Caco-2 (cell line): Measurements from ENCODE around the gene ANKRA2. TPM values are rescaled to one million over a fixed set of nuclear protein-coding genes. Genes with fewer than 3 reads are reported as not detected.

Experiments used
- BruUV-seq: library from RNA; stranded (reverse); fragments of 400-500 nt; replicated peaks from 2 replicates; lab custom pipeline; 2021; lab: Mats Ljungman, UMichigan
- CTCF ChIA-PET: fragments of 300-600 bp; sonication (Branson Sonifier 250); formaldehyde crosslinking; loops from one replicate; lab custom pipeline; 2022; ENCODE audit warnings: antibody characterized with exemption; lab: Charles Lee
- POLR2A ChIA-PET: fragments of 300-600 bp; sonication (Branson Sonifier 250); formaldehyde crosslinking; loops from one replicate; lab custom pipeline; 2022; ENCODE audit warnings: antibody characterized with exemption; lab: Charles Lee
- DNase-seq, 2 experiments: peaks; one replicate each; pipeline versions ENCODE4 v3.0.0 to v3.0.0-alpha.2; 2020 to 2022
- H3K27me3 ChIP-seq: replicated peaks from 2 replicates; pipeline ENCODE4 v1.6.0; 2011; ENCODE audit warnings: low read length; ENCODE audit not compliant: control insufficient read depth, insufficient read depth
- H3K36me3 ChIP-seq: 2 replicates; pipeline ENCODE4 v1.5.1; 2011; ENCODE audit warnings: low read length; ENCODE audit not compliant: control insufficient read depth, insufficient read depth
- H3K4me1 ChIP-seq: fragments of 250-450 bp; sonication (Bioruptor Pico); 2 replicates; pipeline ENCODE4 v1.5.1; 2020; ENCODE audit warnings: mild to moderate bottlenecking
- H3K4me3 ChIP-seq: 2 replicates; pipeline ENCODE4 v1.5.1; 2011; ENCODE audit warnings: low read depth, mild to moderate bottlenecking, control low read depth, low read length
- H3K9me3 ChIP-seq: fragments of 250-450 bp; sonication (Bioruptor Pico); 2 replicates; pipeline ENCODE4 v1.5.1; 2020; ENCODE audit warnings: mild to moderate bottlenecking, moderate library complexity
- H3K27ac Mint-ChIP-seq: one replicate; pipeline ENCODE4 v1.8.0; 2022; ENCODE audit warnings: mixed read lengths; ENCODE audit not compliant: unreplicated experiment
- H3K27me3 Mint-ChIP-seq: one replicate; pipeline ENCODE4 v1.8.0; 2022; ENCODE audit warnings: mixed read lengths; ENCODE audit not compliant: insufficient read depth, unreplicated experiment
- H3K36me3 Mint-ChIP-seq: one replicate; pipeline ENCODE4 v1.8.0; 2022; ENCODE audit warnings: mild to moderate bottlenecking, mixed read lengths; ENCODE audit not compliant: insufficient read depth, unreplicated experiment
- H3K4me1 Mint-ChIP-seq: one replicate; pipeline ENCODE4 v1.8.0; 2022; ENCODE audit warnings: low read depth, mixed read lengths; ENCODE audit not compliant: unreplicated experiment
- H3K4me3 Mint-ChIP-seq: one replicate; pipeline ENCODE4 v1.8.0; 2022; ENCODE audit warnings: mild to moderate bottlenecking, moderate library complexity, mixed read lengths; ENCODE audit not compliant: unreplicated experiment
- H3K9me3 Mint-ChIP-seq: one replicate; pipeline ENCODE4 v1.8.0; 2022; ENCODE audit warnings: mixed read lengths; ENCODE audit not compliant: unreplicated experiment
- CTCF ChIP-seq, 2 experiments: fragments of 200-600 bp in 1 of 2; IDR thresholded peaks; 1 replicate in 1 of 2; 2 replicates in 1 of 2; pipeline versions ENCODE4 v1.5.1 to v1.8.0; 2011 to 2022; ENCODE audit warnings: antibody characterized with exemption in 1 of 2, control low read depth in 1 of 2, inconsistent platforms in 1 of 2, low read depth in 1 of 2, low read length in 1 of 2, mild to moderate bottlenecking in 1 of 2, moderate library complexity in 1 of 2; ENCODE audit not compliant: insufficient read depth in 1 of 2, severe bottlenecking in 1 of 2, unreplicated experiment in 1 of 2
- intact Hi-C: fragments of 100-400 bp; cut with micrococcal nuclease; formaldehyde crosslinking; loops from one replicate; pipeline ENCODE4 v1.10.0; 2022; ENCODE audit not compliant: unreplicated experiment
- total RNA-seq: library from RNA; stranded (reverse); gene quantifications from 2 replicates; pipeline ENCODE4 v1.2.3, GENCODE V29; 2022

The ANKRA2 gene
- total RNA-seq, 1 experiment from 2014 or later, result 10.2 TPM

- no peaks in the 10 kb centered on the region for H3K27me3 ChIP-seq
- H3K9me3 Mint-ChIP-seq, result no peaks in the 10 kb centered on the region
- H3K4me3 Mint-ChIP-seq, result no peak overlapping the region
- intact Hi-C loops, result loop anchor here (1.0 to 2.0 kb wide), 4 partner anchors 42 to 1058 kb away; no protein-coding TSS in a partner anchor
- BruUV-seq, result no TSS peak
- ChIA-PET CTCF (interaction anchor here (0.7 to 3.0 kb wide), 11 partner anchors 32 to 368 kb away, joined by 3 to 27 read pairs (median 5); no protein-coding TSS in a partner anchor), POLR2A (no interaction called here)
- no peaks in the 10 kb centered on the region for H3K4me1 ChIP-seq
- H3K4me1 Mint-ChIP-seq, result no peaks in the 10 kb centered on the region
- TF ChIP-seq CTCF (IDR thresholded peaks at IDR 0.05; ENCODE audit: insufficient read depth in 1 of 2, low read depth in 1 of 2, low read length in 1 of 2, severe bottlenecking in 1 of 2, unreplicated experiment in 1 of 2), result peak; percentile 65 to 82
- H3K36me3 Mint-ChIP-seq, result no peaks in the 10 kb centered on the region
- H3K9me3 ChIP-seq, result no peaks in the 10 kb centered on the region
- no peaks in the 10 kb centered on the region for H3K27me3 Mint-ChIP-seq
- peak; percentile 45 to 69 for DNase-seq
- H3K27ac Mint-ChIP-seq, result no peak overlapping the region
- H3K4me3 ChIP-seq, result no peak overlapping the region
- H3K36me3 ChIP-seq, result no peaks in the 10 kb centered on the region
Measured at GRCh38 chr5:73591102-73591695, 25.8 kb upstream of the ANKRA2 start.

GRCh38 chr5:73587923-73588322 is 22.5 kb upstream of the ANKRA2 start:
- intact Hi-C loops, result no loop called here
- H3K27ac Mint-ChIP-seq, result no peak overlapping the region
- no peaks in the 10 kb centered on the region for H3K36me3 Mint-ChIP-seq
- ChIA-PET POLR2A (no interaction called here), CTCF (no interaction called here)
- no peak for TF ChIP-seq CTCF (IDR thresholded peaks at IDR 0.05; ENCODE audit: insufficient read depth in 1 of 2, low read depth in 1 of 2, low read length in 1 of 2, severe bottlenecking in 1 of 2, unreplicated experiment in 1 of 2)
- H3K4me3 Mint-ChIP-seq, result no peak overlapping the region
- no peaks in the 10 kb centered on the region for H3K27me3 ChIP-seq
- H3K4me1 Mint-ChIP-seq, result no peaks in the 10 kb centered on the region
- no TSS peak for BruUV-seq
- no peaks in the 10 kb centered on the region for H3K9me3 Mint-ChIP-seq
- H3K27me3 Mint-ChIP-seq, result no peaks in the 10 kb centered on the region
- no peak overlapping the region for H3K4me3 ChIP-seq
- no peak for DNase-seq
- H3K36me3 ChIP-seq, result no peaks in the 10 kb centered on the region
- no peaks in the 10 kb centered on the region for H3K4me1 ChIP-seq
- no peaks in the 10 kb centered on the region for H3K9me3 ChIP-seq

- no peaks in the 10 kb centered on the region for H3K27me3 Mint-ChIP-seq
- TF ChIP-seq CTCF (IDR thresholded peaks at IDR 0.05; ENCODE audit: insufficient read depth in 1 of 2, low read depth in 1 of 2, low read length in 1 of 2, severe bottlenecking in 1 of 2, unreplicated experiment in 1 of 2), result no peak
Measured at GRCh38 chr5:73582285-73583145, 17.1 kb upstream of the ANKRA2 start.

More at GRCh38 chr5:73582285-73583145, 17.1 kb upstream of the ANKRA2 start:
- Mint-ChIP-seq H3K4me3 (no peak overlapping the region), H3K36me3 (peaks cover 33% of the 10 kb centered on the region), H3K4me1 (no peaks in the 10 kb centered on the region), H3K27ac (no peak overlapping the region), H3K9me3 (no peaks in the 10 kb centered on the region)
- H3K4me1 ChIP-seq, result no peaks in the 10 kb centered on the region
- H3K36me3 ChIP-seq, result no peaks in the 10 kb centered on the region; the same call in 1 of the 2 replicates
- DNase-seq, result no peak
- no peaks in the 10 kb centered on the region for H3K9me3 ChIP-seq
- intact Hi-C loops, result no loop called here
- ChIA-PET POLR2A (no interaction called here), CTCF (no interaction called here)
- no peak overlapping the region for H3K4me3 ChIP-seq
- BruUV-seq, result no TSS peak
- no peaks in the 10 kb centered on the region for H3K27me3 ChIP-seq
